ENCODE data around the gene FGFRL1. TPM values are rescaled to one million over a fixed set of nuclear protein-coding genes. Genes with fewer than 3 reads are reported as not detected.

Gene FGFRL1
- total RNA-seq, 1 experiment from 2014 or later = 26.1 TPM

GRCh38 chr4:1033840-1034551 lies 22.6 kb downstream of the FGFRL1 start:
- Mint-ChIP-seq H3K27me3 (ENCODE audit: low read depth) (no peaks in the 10 kb centered on the region), H3K4me1 (no peaks in the 10 kb centered on the region), H3K4me3 (no peak overlapping the region), H3K27ac (no peak overlapping the region; a peak in 1 of 7 replicates), H3K36me3 (ENCODE audit: insufficient read depth in 1 of 3, low read depth in 3 of 3) (no peaks in the 10 kb centered on the region), H3K9me3 (no peaks in the 10 kb centered on the region)
- no peaks in the 10 kb centered on the region for H3K4me1 ChIP-seq (ENCODE audit: insufficient read depth, low read length)
- H2BK5ac ChIP-seq (ENCODE audit: insufficient read length, low read length) = no peak overlapping the region
- no peaks in the 10 kb centered on the region for H3K23me2 ChIP-seq (ENCODE audit: insufficient read length, low read depth, low read length, poor library complexity, severe bottlenecking)
- H4K8ac ChIP-seq (replicated peaks; ENCODE audit: insufficient read length, low read depth, low read length) = no peak overlapping the region
- H3K79me1 ChIP-seq (ENCODE audit: insufficient read depth, low read depth, low read length, poor library complexity, severe bottlenecking) = no peaks in the 10 kb centered on the region
- no peak overlapping the region for H4K5ac ChIP-seq (ENCODE audit: insufficient read length, low read depth, low read length)
- no peak overlapping the region for H3K23ac ChIP-seq (ENCODE audit: insufficient read length, low read depth, low read length)
- H3K27me3 ChIP-seq (ENCODE audit: insufficient read depth, low read length) = no peaks in the 10 kb centered on the region
- no peaks in the 10 kb centered on the region for H3K79me2 ChIP-seq (ENCODE audit: insufficient read depth, low read length)
- no peak overlapping the region for H2AFZ ChIP-seq (ENCODE audit: low read length)
- no peak overlapping the region for H3K4ac ChIP-seq (ENCODE audit: low read depth, low read length)
- H4K91ac ChIP-seq (ENCODE audit: insufficient read length, low read depth, low read length) = no peak overlapping the region
- H3T11ph ChIP-seq (ENCODE audit: low read length) = no peak overlapping the region
- no peak overlapping the region for H3K27ac ChIP-seq (ENCODE audit: insufficient read length, low read depth, low read length)
- DNase-seq = no peak
- TF ChIP-seq, protein P1, sequence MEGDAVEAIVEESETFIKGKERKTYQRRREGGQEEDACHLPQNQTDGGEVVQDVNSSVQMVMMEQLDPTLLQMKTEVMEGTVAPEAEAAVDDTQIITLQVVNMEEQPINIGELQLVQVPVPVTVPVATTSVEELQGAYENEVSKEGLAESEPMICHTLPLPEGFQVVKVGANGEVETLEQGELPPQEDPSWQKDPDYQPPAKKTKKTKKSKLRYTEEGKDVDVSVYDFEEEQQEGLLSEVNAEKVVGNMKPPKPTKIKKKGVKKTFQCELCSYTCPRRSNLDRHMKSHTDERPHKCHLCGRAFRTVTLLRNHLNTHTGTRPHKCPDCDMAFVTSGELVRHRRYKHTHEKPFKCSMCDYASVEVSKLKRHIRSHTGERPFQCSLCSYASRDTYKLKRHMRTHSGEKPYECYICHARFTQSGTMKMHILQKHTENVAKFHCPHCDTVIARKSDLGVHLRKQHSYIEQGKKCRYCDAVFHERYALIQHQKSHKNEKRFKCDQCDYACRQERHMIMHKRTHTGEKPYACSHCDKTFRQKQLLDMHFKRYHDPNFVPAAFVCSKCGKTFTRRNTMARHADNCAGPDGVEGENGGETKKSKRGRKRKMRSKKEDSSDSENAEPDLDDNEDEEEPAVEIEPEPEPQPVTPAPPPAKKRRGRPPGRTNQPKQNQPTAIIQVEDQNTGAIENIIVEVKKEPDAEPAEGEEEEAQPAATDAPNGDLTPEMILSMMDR (conservative IDR thresholded peaks at IDR 0.05) = no peak
- no peak overlapping the region for H2BK15ac ChIP-seq (ENCODE audit: low read depth, low read length)
- H2BK20ac ChIP-seq (ENCODE audit: low read depth, low read length, poor library complexity, severe bottlenecking) = no peak overlapping the region
- H2BK12ac ChIP-seq (ENCODE audit: insufficient read length, low read depth, low read length) = no peak overlapping the region
- H3K18ac ChIP-seq (ENCODE audit: insufficient read length, low read depth, low read length) = no peak overlapping the region
- no peak overlapping the region; the same call in 1 of the 2 replicates for H3K14ac ChIP-seq (ENCODE audit: insufficient read depth, low read length)
- no CpG with 5 or more reads among the region's 35 CpGs for WGBS (ENCODE audit: extremely low coverage, insufficient read length, low lambda C conversion rate)
- H2AK5ac ChIP-seq (ENCODE audit: insufficient read length, low read length) = no peak overlapping the region
- H3K56ac ChIP-seq (ENCODE audit: insufficient read length, low read depth, low read length) = no peak overlapping the region
- H4K20me1 ChIP-seq (ENCODE audit: control insufficient read depth, insufficient read depth, insufficient read length) = no peaks in the 10 kb centered on the region
- no peak overlapping the region for H2BK120ac ChIP-seq (ENCODE audit: low read depth, low read length, poor library complexity, severe bottlenecking)
- H3K9me3 ChIP-seq (ENCODE audit: control insufficient read depth, low read depth, low read length) = no peaks in the 10 kb centered on the region
- no peak overlapping the region for H3K4me2 ChIP-seq (ENCODE audit: insufficient read depth, insufficient read length, low read length)
- no peak overlapping the region for H3K9ac ChIP-seq (ENCODE audit: extremely low read depth, insufficient read length, low read length)

Measured in H9 (cell line).